GM19035 (cell line): ENCODE measurements around the gene CAPN5.

ENCODE experiments used
- ATAC-seq: cut with Tn5 transposase; IDR thresholded peaks from one replicate; pipeline ENCODE4 v1.9.1; 2021; ENCODE audit not compliant: unreplicated experiment

CAPN5 gene

GRCh38 chr11:77063861-77064260 lies 2.9 kb upstream of the CAPN5 start:
- no peak for ATAC-seq

- no peak for ATAC-seq
Observed at GRCh38 chr11:77064648-77065217, 2.0 kb upstream of the CAPN5 start.

- ATAC-seq, result no peak
Observed at GRCh38 chr11:77065878-77066228, 918 bp upstream of the CAPN5 start.

GRCh38 chr11:77067861-77068443 lies 1.2 kb downstream of the CAPN5 start:
- no peak for ATAC-seq

- ATAC-seq, result no peak
Observed at GRCh38 chr11:77068457-77069335, 1.9 kb downstream of the CAPN5 start.

- ATAC-seq, result no peak
Observed at GRCh38 chr11:77069336-77069968, 2.7 kb downstream of the CAPN5 start.

GRCh38 chr11:77069969-77070582 lies 3.3 kb downstream of the CAPN5 start:
- ATAC-seq, result no peak

GRCh38 chr11:77071077-77071476 lies 4.3 kb downstream of the CAPN5 start:
- ATAC-seq, result no peak

- ATAC-seq, result no peak
Observed at GRCh38 chr11:77071671-77072605, 5.2 kb downstream of the CAPN5 start.

GRCh38 chr11:77072851-77073327 lies 6.1 kb downstream of the CAPN5 start:
- ATAC-seq, result no peak

- ATAC-seq, result no peak
Observed at GRCh38 chr11:77073328-77074001, 6.7 kb downstream of the CAPN5 start.

GRCh38 chr11:77074205-77074604 lies 7.4 kb downstream of the CAPN5 start:
- ATAC-seq, result no peak

- ATAC-seq, result no peak
Observed at GRCh38 chr11:77074626-77075221, 8.0 kb downstream of the CAPN5 start.

GRCh38 chr11:77075425-77075905 lies 8.7 kb downstream of the CAPN5 start:
- ATAC-seq, result no peak

GRCh38 chr11:77079666-77080065 lies 12.9 kb downstream of the CAPN5 start:
- ATAC-seq, result no peak

- ATAC-seq, result no peak
Observed at GRCh38 chr11:77080643-77081210, 14.0 kb downstream of the CAPN5 start.

GRCh38 chr11:77081381-77081851 lies 14.6 kb downstream of the CAPN5 start:
- ATAC-seq, result no peak

- no peak for ATAC-seq
Observed at GRCh38 chr11:77081976-77082836, 15.4 kb downstream of the CAPN5 start.
